CD4-positive, alpha-beta T cell treated with Interleukin-6 at 100 ng/mL for 8 hours (primary cell): ENCODE data around the gene FAM151B.
"Not testable (repeated sequence)": the region's sequence is repeated elsewhere in the genome, so short reads cannot be mapped to it uniquely, and the experiment has no call there.

Experiments
- DNase-seq: peaks from one replicate; pipeline ENCODE4 v3.0.0-alpha.2; 2020; ENCODE audit warnings: mixed read lengths, low spot score

The FAM151B gene

GRCh38 chr5:80504833-80505232 is 16.9 kb downstream of the FAM151B start:
- DNase-seq, result no peak

DNA sequence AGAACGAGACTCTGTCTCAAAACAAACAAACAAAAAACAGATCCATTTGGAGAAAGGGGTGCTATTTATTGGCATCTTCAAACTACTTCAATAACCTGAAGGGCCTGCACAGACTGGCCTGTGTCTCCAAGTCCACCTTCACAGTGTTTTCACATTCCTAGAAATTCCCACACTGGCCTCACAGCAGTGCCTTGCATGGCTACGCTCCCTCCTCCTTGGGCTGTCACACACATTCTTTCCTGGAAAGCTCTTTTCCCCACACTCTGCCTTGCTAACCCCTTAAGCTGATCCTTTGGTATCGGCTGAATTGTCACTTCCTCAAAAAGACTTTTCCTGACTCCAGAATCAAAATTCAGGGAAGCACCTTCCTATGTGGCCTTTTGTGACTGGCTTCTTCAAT is 19.8 kb downstream of the FAM151B start:
- DNase-seq, result no peak

- no peak for DNase-seq
Measured at GRCh38 chr5:80508844-80509243, 20.9 kb downstream of the FAM151B start.

DNA sequence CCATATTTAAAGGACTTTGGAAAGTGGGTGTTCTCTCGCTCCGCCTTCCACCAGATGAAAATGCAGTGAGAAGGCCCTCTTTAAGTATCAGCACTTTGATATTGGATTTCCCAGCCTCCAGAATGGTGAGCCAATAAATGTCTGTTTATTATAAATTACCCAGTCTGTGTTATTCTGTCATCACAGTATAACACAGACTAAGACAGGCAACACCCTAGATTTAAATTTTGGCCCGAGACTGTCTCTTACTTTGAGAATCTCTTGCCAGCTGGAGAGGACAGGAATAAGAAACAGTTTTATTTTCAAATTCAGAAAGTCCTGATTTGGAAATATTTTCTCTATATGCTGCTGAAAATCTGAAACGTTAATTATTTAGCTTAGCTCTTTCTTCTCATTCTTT is 21.5 kb downstream of the FAM151B start:
- no peak for DNase-seq

DNA sequence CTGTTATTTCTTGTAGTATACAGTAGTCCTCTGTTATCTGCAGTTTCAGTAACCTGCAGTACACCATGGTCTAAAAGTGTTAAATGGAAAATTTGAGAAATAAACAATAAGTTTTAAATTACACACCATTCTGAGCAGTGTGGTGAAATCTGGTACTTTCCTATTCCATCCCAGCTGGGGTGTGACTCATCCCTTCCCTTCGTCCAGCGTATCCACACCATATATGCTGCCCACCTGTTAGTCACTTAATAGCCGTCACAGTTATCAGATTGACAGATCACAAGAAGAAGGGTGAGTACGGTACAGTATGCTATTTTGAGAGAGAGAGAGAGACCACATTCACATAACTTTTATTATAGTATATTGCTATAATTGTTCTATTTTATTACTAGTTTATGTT is 28.9 kb downstream of the FAM151B start:
- DNase-seq, result no peak

GRCh38 chr5:80540691-80541090 is 52.8 kb downstream of the FAM151B start:
- DNase-seq, result no peak

DNA sequence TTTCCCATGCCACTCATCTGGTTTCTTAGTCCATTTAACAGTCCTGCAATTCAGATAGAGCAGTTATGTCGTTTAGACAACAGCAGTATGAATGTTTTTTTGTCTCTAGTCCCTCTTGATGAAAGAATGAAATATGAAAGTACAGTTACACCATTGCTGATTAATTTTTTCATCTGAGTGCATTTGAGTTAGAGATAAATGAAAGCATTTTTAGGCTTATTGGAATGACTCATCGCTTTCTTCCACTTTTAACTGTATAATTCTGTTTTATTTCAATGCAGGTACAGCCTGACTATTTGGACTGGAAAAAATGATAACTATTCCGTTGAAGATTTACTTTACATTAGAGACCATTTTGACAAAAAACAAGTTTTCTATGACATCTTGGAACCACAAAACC is 53.5 kb downstream of the FAM151B start:
- no peak for DNase-seq

DNA sequence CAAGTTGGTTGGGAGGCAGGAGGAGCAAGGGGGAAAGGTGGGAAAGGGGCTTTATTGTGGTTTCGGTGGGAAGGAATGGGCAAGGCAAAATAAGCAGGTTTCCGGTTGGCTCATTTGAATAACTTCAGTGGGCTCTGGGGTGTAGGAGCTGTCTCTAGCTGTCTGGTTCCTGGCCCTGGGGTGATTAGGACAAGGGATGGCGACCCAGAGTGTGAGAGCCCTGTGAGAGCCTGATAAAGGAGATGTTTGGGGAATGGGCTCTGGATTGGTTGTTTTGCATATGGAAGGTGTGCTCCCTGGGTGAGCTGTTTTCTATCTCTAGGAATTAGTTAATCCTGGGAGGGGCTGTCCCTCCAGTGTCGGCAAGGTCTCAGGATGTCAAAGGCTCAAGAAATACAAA is 66.7 kb downstream of the FAM151B start:
- DNase-seq, result no peak

DNA sequence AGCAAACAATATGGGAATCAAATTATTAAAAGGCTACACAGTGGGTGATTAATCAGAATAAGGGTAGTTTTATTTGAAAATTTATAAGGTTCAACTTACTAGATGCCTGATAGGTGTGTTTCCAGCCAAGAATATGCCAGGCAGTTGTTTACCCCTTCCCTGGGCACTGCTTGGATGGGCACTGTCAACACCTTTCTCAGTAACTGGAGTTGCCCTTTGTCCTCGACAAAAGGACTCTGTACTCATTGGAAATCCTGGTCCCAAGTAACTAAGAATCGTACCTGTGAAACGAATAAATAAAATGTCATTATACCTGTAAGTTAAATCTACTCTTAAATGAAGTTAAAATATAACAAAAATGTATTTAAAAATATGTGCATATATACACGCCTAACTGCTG is 67.2 kb downstream of the FAM151B start:
- no peak for DNase-seq

- no peak for DNase-seq
Measured at GRCh38 chr5:80559244-80559643, 71.3 kb downstream of the FAM151B start.

DNA sequence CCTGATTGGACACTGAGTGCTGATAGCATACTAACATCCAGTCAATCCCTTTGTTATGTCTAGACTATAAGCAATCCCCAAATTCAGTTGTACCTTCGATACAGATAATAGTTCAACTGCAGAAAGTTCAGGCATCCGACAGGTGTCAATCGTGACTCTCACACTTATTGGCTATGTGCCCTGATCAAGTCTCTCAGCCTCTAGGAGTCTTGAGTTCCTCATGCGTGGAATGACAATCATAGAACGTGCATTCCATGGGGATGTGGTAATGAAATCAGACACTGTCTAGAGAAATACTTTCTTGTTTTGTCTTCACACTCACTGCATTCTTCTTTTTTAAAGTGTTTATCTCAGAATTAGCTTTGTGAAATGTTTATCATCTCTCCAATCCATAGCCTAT is 77.4 kb downstream of the FAM151B start:
- DNase-seq, result no peak

GRCh38 chr5:80566711-80567259 is 78.9 kb downstream of the FAM151B start:
- DNase-seq, result no peak

GRCh38 chr5:80568251-80568650 is 80.4 kb downstream of the FAM151B start:
- no peak for DNase-seq

- no peak for DNase-seq
Measured at GRCh38 chr5:80569086-80569960, 81.4 kb downstream of the FAM151B start.

DNA sequence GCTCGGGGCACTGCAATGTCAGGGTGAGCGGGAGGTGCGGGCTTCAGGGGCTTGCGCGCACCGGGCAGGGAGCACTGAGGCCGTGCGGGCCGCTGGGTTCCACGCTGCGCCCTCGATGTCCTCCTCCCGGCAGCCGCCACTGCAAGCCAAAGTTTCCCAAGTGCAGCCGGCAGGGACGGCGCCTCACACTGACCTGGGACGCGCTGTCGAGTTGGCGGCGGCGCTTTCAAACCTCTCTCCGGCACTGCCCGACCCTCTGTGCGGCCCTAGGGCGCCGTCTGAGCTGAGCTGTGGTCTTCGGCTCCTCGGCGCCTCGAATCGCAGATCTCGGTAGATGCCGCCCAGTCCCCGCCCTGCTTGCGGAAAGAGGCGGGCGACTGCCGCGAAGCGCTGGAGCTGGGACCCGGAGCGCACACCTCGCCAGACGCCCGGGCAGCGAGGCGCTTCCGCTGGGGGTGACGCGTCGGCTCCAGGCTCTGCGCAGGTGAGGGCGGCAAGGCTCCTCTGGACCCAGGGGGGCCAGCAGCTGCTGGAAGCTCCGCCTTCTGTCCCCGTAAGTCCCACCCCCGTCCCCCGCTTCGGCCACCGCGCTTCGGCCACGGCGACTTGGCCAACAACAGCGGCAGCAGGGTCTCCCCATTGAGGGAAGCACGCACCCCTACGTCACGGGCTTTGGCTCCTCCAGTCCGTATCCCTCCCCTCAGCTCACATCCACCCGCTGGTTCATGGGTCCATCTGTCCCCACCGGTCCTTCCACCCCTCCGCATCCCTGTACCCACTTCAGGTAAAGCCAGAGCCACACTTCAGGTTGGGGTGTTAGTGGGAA is 82.3 kb downstream of the FAM151B start, which contains the start of gene ANKRD34B:
Gene ANKRD34B (minus strand): TSS at position 320 of the 826 bp plus-strand sequence. CDS start 10,261 bp downstream, outside the sequence.
- no peak for DNase-seq

GRCh38 chr5:80573062-80573461 is 85.2 kb downstream of the FAM151B start:
- DNase-seq, result no peak

DNA sequence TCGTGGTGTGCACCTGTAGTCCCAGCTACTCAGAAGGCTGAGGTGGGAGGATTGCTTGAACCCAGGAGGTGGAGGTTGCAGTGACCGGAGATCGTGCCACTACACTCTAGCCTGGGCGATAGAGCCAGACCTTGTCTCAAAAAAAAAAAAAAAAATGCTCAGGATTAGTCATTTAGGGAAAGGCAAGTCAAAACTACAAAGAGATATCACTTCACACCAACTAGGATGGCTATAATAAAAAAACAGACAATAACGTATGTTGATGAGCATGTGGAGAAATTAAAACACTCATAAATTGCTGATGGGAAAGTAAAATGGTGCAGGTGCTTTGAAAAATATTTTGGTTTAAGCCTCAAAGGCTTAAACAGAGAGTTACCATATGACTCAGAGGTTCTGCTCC is 88.5 kb downstream of the FAM151B start:
- DNase-seq, result no peak

DNA sequence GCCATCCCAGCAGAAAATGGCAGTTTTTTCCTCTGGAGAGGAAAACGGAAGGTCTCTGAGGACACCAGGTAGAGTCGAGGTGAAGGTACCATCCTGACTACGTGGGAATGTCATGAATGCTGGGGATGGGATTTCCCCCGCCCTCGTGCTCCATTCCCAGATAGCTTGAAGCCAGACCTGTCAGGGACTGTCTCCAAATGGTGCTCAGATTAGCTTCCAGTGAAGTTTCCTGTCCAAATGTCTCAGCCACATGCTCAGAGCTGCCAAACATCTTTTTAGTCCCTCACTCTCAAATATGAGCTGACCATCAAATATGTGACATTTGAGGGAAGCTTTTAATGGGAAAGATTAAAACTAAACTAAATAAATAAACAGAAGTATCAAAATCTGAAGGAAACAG is 89.8 kb downstream of the FAM151B start:
- no peak for DNase-seq

GRCh38 chr5:80579050-80579449 is 91.2 kb downstream of the FAM151B start:
- no peak for DNase-seq

- not testable (repeated sequence) for DNase-seq
Measured at GRCh38 chr5:80580291-80580690, 92.4 kb downstream of the FAM151B start.

DNA sequence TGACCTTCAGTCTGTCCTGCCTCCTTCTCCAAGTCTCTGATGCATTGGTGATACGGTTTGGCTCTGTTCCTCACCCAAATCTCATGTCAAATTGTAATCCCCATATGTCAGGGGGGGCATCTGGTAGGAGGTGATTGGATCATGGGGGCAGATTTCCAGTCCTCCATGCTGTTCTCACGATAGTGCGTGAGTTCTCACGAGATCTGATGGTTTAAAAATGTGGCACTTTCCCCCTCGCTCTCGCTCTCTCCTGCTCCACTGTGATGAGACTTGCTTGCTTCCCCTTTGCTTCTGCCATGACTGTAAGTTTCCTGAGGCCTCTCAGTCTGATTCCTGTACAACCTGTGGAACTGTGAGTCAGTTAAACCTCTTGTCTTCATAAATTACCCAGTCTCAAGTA is 96.9 kb downstream of the FAM151B start:
- DNase-seq, result no peak

- no peak for DNase-seq
Measured at GRCh38 chr5:80588858-80589540, 101.1 kb downstream of the FAM151B start.
